ENCODE data around the gene TTC22. TPM values are rescaled to one million over a fixed set of nuclear protein-coding genes. Genes with fewer than 3 reads are reported as not detected.

TTC22 gene
- total RNA-seq, 1 donor from 2014 or later: not detected

GRCh38 chr1:54764133-54764921 lies 36.8 kb downstream of the TTC22 start, which contains the start of gene PARS2:
Gene PARS2, minus strand, starts transcription at chr1:54764523. Its CDS starts 5,362 bp downstream, at chr1:54759161.
- Histone ChIP-seq H3K79me2 (ENCODE audit: low read depth) (peaks cover 21% of the 10 kb centered on the region), H3F3A (ENCODE audit: low read depth) (no peaks in the 10 kb centered on the region), H3K4me2 (peak within 1 kb of the TSS; percentile 95), H3K9ac (peak within 1 kb of the TSS; percentile 77), H2AFZ (replicated peaks) (peak within 1 kb of the TSS; percentile 59), H3K27me3 (no peaks in the 10 kb centered on the region), H3K27ac (no peak within 1 kb of the TSS), H3K4me3 (peak within 1 kb of the TSS; percentile 79), H3K9me3 (ENCODE audit: low read depth) (no peaks in the 10 kb centered on the region), H4K20me1 (ENCODE audit: low read depth) (no peaks in the 10 kb centered on the region), H3K36me3 (no peaks in the 10 kb centered on the region), H3K4me1 (peaks cover 12% of the 10 kb centered on the region)
- H3K36me3 Mint-ChIP-seq: no peaks in the 10 kb centered on the region
- peak; percentile 100 for DNase-seq (ENCODE audit: low spot score)
- TF ChIP-seq EZH2 (IDR thresholded peaks at IDR 0.05) (no peak), CTCF (IDR thresholded peaks at IDR 0.05) (no peak), EZH2phosphoT487 (IDR thresholded peaks at IDR 0.05) (no peak)
- H3K9me3 Mint-ChIP-seq: no peaks in the 10 kb centered on the region
- peaks cover 15% of the 10 kb centered on the region for H3K4me1 Mint-ChIP-seq
- H3K4me3 Mint-ChIP-seq: peak within 1 kb of the TSS; percentile 95
- H3K27ac Mint-ChIP-seq: peak within 1 kb of the TSS; percentile 72
- H3K27me3 Mint-ChIP-seq (ENCODE audit: insufficient read depth, low read depth): peaks cover 9% of the 10 kb centered on the region

DNA sequence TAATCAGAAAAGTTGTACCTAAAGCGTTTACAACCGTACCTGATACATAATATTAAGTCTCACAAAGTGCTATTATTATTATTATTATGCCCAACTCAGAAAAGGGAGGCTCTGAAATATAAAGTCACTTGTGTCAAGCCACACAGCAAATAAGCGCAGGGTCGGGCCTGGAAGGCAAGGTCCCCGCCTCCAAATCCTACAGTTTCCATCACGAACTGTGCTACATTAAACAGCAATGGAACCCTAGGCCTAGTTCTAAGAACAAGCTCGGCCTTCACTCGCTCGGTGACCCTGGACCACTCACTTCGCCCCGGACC lies 37.3 kb downstream of the TTC22 start:
- Histone ChIP-seq H3K4me2 (peak overlapping the region; percentile 95), H3K27ac (no peak overlapping the region), H2AFZ (replicated peaks) (peak overlapping the region; percentile 59), H3K36me3 (no peaks in the 10 kb centered on the region), H3K4me1 (peaks cover 12% of the 10 kb centered on the region), H3K27me3 (no peaks in the 10 kb centered on the region), H4K20me1 (ENCODE audit: low read depth) (no peaks in the 10 kb centered on the region), H3K9ac (peak overlapping the region; percentile 77), H3F3A (ENCODE audit: low read depth) (no peaks in the 10 kb centered on the region), H3K79me2 (ENCODE audit: low read depth) (peaks cover 21% of the 10 kb centered on the region), H3K4me3 (peak overlapping the region; percentile 79), H3K9me3 (ENCODE audit: low read depth) (no peaks in the 10 kb centered on the region)
- Mint-ChIP-seq H3K36me3 (no peaks in the 10 kb centered on the region), H3K27ac (peak overlapping the region; percentile 72), H3K4me1 (peaks cover 15% of the 10 kb centered on the region), H3K4me3 (peak overlapping the region; percentile 95), H3K9me3 (no peaks in the 10 kb centered on the region), H3K27me3 (ENCODE audit: insufficient read depth, low read depth) (peaks cover 9% of the 10 kb centered on the region)
- DNase-seq (ENCODE audit: low spot score): no peak
- TF ChIP-seq EZH2 (IDR thresholded peaks at IDR 0.05) (no peak), CTCF (IDR thresholded peaks at IDR 0.05) (no peak), EZH2phosphoT487 (IDR thresholded peaks at IDR 0.05) (no peak)

- Histone ChIP-seq H4K20me1 (ENCODE audit: low read depth) (no peaks in the 10 kb centered on the region), H3K27ac (no peak overlapping the region), H2AFZ (replicated peaks) (no peak overlapping the region), H3K79me2 (ENCODE audit: low read depth) (peaks cover 17% of the 10 kb centered on the region), H3K9me3 (ENCODE audit: low read depth) (no peaks in the 10 kb centered on the region), H3K4me1 (peaks cover 7% of the 10 kb centered on the region), H3K4me3 (no peak overlapping the region), H3K36me3 (no peaks in the 10 kb centered on the region), H3K27me3 (no peaks in the 10 kb centered on the region), H3K4me2 (no peak overlapping the region), H3F3A (ENCODE audit: low read depth) (no peaks in the 10 kb centered on the region), H3K9ac (no peak overlapping the region)
- Mint-ChIP-seq H3K9me3 (no peaks in the 10 kb centered on the region), H3K27me3 (ENCODE audit: insufficient read depth, low read depth) (peaks cover 5% of the 10 kb centered on the region), H3K4me1 (peaks cover 9% of the 10 kb centered on the region), H3K27ac (no peak overlapping the region), H3K4me3 (no peak overlapping the region), H3K36me3 (peaks cover 8% of the 10 kb centered on the region)
- TF ChIP-seq EZH2phosphoT487 (IDR thresholded peaks at IDR 0.05): no peak
- no peak for TF ChIP-seq CTCF (IDR thresholded peaks at IDR 0.05)
- TF ChIP-seq EZH2 (IDR thresholded peaks at IDR 0.05): no peak
- DNase-seq (ENCODE audit: low spot score): no peak
Measured at GRCh38 chr1:54758678-54759348, 42.3 kb downstream of the TTC22 start.

All from neural progenitor cell (in vitro differentiated cells).